Liver (tissue), 3 donors: ENCODE results near the gene ERN2.
"Not testable (repeated sequence)": the region's sequence is repeated elsewhere in the genome, so short reads cannot be mapped to it uniquely, and the experiment has no call there.

Source experiments
- ATF3 ChIP-seq: IDR thresholded peaks from 2 replicates; pipeline ENCODE4 v1.6.1; 2016; ENCODE audit warnings: antibody characterized with exemption
- HNF4G ChIP-seq: IDR thresholded peaks from 2 replicates; pipeline ENCODE4 v1.6.1; 2016; ENCODE audit warnings: antibody characterized with exemption
- MAX ChIP-seq: IDR thresholded peaks from 2 replicates; pipeline ENCODE4 v1.6.1; 2016; ENCODE audit warnings: antibody characterized with exemption
- RAD21 ChIP-seq, 2 donors: IDR thresholded peaks; 2 replicates each; pipeline ENCODE4 v1.6.1; 2016; ENCODE audit warnings: antibody characterized with exemption in 2 of 2, mild to moderate bottlenecking in 2 of 2
- REST ChIP-seq: IDR thresholded peaks from 2 replicates; pipeline ENCODE4 v1.6.1; 2016; ENCODE audit warnings: antibody characterized with exemption, mild to moderate bottlenecking
- SP1 ChIP-seq: IDR thresholded peaks from 2 replicates; pipeline ENCODE4 v1.6.1; 2018; ENCODE audit warnings: antibody characterized with exemption, mild to moderate bottlenecking
- YY1 ChIP-seq: IDR thresholded peaks from 2 replicates; pipeline ENCODE4 v1.6.1; 2016; ENCODE audit warnings: antibody characterized with exemption, mild to moderate bottlenecking
- TF ChIP-seq, protein P1 (sequence below): fragments of 150-350 bp; IDR thresholded peaks from 2 replicates; pipeline ENCODE4 v1.5.1; 2017; ENCODE audit warnings: improper control_type of control experiment, low read depth, low read length; ENCODE audit not compliant: missing input control
- donor health status: healthy.
- donor health status: healthy.

GRCh38 chr16:23737423-23738028 is 24.5 kb upstream of the ERN2 start:
- TF ChIP-seq REST; ATF3; SP1; YY1; MAX; RAD21 (IDR thresholded peaks at IDR 0.05); HNF4G: not testable (repeated sequence)
- TF ChIP-seq, protein P1, sequence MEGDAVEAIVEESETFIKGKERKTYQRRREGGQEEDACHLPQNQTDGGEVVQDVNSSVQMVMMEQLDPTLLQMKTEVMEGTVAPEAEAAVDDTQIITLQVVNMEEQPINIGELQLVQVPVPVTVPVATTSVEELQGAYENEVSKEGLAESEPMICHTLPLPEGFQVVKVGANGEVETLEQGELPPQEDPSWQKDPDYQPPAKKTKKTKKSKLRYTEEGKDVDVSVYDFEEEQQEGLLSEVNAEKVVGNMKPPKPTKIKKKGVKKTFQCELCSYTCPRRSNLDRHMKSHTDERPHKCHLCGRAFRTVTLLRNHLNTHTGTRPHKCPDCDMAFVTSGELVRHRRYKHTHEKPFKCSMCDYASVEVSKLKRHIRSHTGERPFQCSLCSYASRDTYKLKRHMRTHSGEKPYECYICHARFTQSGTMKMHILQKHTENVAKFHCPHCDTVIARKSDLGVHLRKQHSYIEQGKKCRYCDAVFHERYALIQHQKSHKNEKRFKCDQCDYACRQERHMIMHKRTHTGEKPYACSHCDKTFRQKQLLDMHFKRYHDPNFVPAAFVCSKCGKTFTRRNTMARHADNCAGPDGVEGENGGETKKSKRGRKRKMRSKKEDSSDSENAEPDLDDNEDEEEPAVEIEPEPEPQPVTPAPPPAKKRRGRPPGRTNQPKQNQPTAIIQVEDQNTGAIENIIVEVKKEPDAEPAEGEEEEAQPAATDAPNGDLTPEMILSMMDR: not testable (repeated sequence)
